ENCODE results near the gene DSC2. TPM values are rescaled to one million over a fixed set of nuclear protein-coding genes. Genes with fewer than 3 reads are reported as not detected.

DSC2 gene
- total RNA-seq, 2 donors from 2014 or later = 58.4 to 72.4 TPM

DNA sequence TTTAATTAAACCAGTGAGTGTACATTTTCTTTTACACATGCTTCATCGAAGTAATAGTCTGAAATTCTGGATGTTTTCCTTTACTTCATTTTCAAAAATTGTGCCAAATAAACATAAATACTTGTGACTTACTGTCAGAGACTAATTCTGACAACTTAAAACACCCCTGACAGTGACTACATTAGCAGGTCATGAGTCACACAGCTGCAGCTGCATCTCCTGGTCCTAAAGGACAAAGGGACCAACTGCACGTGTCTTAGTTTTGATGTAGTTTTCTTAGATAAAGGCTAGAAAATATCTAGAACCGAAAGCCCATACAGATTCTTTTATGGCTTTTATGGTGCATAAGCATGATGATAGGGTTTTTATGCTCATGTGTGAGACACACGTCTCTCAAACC is 30.0 kb downstream of the DSC2 start:
- no peak overlapping the region for H3K4me3 ChIP-seq (ENCODE audit: low read length)
- WGBS, 2 experiments (ENCODE audit: insufficient coverage in 1 of 2, insufficient read length in 1 of 2) = 89 to 95% methylated on average over 4 of the region's 4 CpGs
- no peak overlapping the region for H3K27ac ChIP-seq (ENCODE audit: low read depth, low read length)
- H3K36me3 Mint-ChIP-seq (ENCODE audit: low read depth) = peaks cover 66% of the 10 kb centered on the region
- TF ChIP-seq, protein P1, sequence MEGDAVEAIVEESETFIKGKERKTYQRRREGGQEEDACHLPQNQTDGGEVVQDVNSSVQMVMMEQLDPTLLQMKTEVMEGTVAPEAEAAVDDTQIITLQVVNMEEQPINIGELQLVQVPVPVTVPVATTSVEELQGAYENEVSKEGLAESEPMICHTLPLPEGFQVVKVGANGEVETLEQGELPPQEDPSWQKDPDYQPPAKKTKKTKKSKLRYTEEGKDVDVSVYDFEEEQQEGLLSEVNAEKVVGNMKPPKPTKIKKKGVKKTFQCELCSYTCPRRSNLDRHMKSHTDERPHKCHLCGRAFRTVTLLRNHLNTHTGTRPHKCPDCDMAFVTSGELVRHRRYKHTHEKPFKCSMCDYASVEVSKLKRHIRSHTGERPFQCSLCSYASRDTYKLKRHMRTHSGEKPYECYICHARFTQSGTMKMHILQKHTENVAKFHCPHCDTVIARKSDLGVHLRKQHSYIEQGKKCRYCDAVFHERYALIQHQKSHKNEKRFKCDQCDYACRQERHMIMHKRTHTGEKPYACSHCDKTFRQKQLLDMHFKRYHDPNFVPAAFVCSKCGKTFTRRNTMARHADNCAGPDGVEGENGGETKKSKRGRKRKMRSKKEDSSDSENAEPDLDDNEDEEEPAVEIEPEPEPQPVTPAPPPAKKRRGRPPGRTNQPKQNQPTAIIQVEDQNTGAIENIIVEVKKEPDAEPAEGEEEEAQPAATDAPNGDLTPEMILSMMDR (conservative IDR thresholded peaks at IDR 0.05) = no peak
- H3K36me3 ChIP-seq (ENCODE audit: control insufficient read depth, insufficient read depth, low read length) = peaks cover 91% of the 10 kb centered on the region
- no peak overlapping the region for H3K27ac Mint-ChIP-seq
- H3K4me3 Mint-ChIP-seq = no peak overlapping the region
- no peak for DNase-seq
- no peaks in the 10 kb centered on the region for H3K9me3 Mint-ChIP-seq
- no peaks in the 10 kb centered on the region for H3K27me3 Mint-ChIP-seq (ENCODE audit: insufficient read depth)
- no peak overlapping the region for H3K9ac ChIP-seq (ENCODE audit: extremely low read depth, low read length, poor library complexity, severe bottlenecking)
- H3K4me1 ChIP-seq (ENCODE audit: control insufficient read depth, insufficient read depth, low read length) = no peaks in the 10 kb centered on the region
- H3K27me3 ChIP-seq (ENCODE audit: control insufficient read depth, insufficient read depth, low read length, poor library complexity, severe bottlenecking) = no peaks in the 10 kb centered on the region
- no peaks in the 10 kb centered on the region for H3K4me1 Mint-ChIP-seq
- H3K9me3 ChIP-seq (ENCODE audit: control insufficient read depth, low read length) = no peaks in the 10 kb centered on the region

DNA sequence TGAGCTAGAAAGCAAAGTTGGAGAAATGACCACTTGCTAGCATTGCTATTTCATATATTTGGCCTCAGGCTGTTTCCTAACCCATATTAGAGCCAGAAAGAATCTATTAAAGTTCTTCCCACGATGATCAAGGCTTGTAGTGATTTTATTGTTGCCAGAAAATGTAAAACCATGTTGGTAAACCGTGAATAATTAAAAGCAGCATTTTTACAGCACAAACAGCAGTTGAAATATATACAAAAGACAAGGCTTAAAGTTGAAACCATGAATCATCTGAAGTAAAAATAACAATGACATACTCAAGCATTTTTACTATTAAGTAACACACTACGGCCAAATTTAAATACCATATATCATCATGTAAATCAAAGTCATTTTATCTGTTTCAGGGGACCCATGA is 32.0 kb downstream of the DSC2 start:
- 99 to 100% methylated on average over 1 to 3 of the region's 3 CpGs for WGBS, 2 experiments (ENCODE audit: insufficient coverage in 1 of 2, insufficient read length in 1 of 2)
- Mint-ChIP-seq H3K4me1 (peaks cover 3% of the 10 kb centered on the region), H3K9me3 (no peaks in the 10 kb centered on the region), H3K4me3 (no peak overlapping the region), H3K27me3 (ENCODE audit: insufficient read depth) (no peaks in the 10 kb centered on the region), H3K27ac (no peak overlapping the region), H3K36me3 (ENCODE audit: low read depth) (peaks cover 65% of the 10 kb centered on the region)
- H3K27me3 ChIP-seq (ENCODE audit: control insufficient read depth, insufficient read depth, low read length, poor library complexity, severe bottlenecking) = no peaks in the 10 kb centered on the region
- H3K9me3 ChIP-seq (ENCODE audit: control insufficient read depth, low read length) = no peaks in the 10 kb centered on the region
- no peak overlapping the region for H3K9ac ChIP-seq (ENCODE audit: extremely low read depth, low read length, poor library complexity, severe bottlenecking)
- H3K4me1 ChIP-seq (ENCODE audit: control insufficient read depth, insufficient read depth, low read length) = no peaks in the 10 kb centered on the region
- TF ChIP-seq, protein P1 (conservative IDR thresholded peaks at IDR 0.05) = no peak
- no peak overlapping the region for H3K4me3 ChIP-seq (ENCODE audit: low read length)
- no peak overlapping the region for H3K27ac ChIP-seq (ENCODE audit: low read depth, low read length)
- H3K36me3 ChIP-seq (ENCODE audit: control insufficient read depth, insufficient read depth, low read length) = peaks cover 94% of the 10 kb centered on the region
- no peak for DNase-seq

DNA sequence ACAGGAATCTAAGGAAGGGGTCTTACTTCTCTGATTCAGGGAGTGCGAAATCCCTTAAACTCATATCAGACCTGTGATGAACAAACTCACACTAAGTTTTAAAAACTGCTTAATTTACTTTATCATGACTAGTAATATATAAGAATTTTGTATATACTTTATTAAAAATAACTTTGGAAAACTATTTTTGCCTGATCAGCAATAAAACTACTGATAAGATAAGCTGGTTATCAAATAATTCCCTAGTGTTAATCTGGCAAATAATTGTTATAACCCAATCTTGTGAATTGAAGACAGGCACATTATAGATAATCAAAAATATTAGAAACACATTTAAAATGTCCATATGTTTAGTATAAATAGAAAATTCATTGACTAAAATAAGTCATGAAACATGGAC is 36.0 kb downstream of the DSC2 start:
- no peak overlapping the region for H3K27ac Mint-ChIP-seq
- H3K9ac ChIP-seq (ENCODE audit: extremely low read depth, low read length, poor library complexity, severe bottlenecking) = no peak overlapping the region
- no peak overlapping the region for H3K4me3 ChIP-seq (ENCODE audit: low read length)
- no peaks in the 10 kb centered on the region for H3K9me3 ChIP-seq (ENCODE audit: control insufficient read depth, low read length)
- TF ChIP-seq, protein P1 (conservative IDR thresholded peaks at IDR 0.05) = no peak
- peaks cover 65% of the 10 kb centered on the region for H3K36me3 ChIP-seq (ENCODE audit: control insufficient read depth, insufficient read depth, low read length)
- H3K27me3 Mint-ChIP-seq (ENCODE audit: insufficient read depth) = no peaks in the 10 kb centered on the region
- H3K27ac ChIP-seq (ENCODE audit: low read depth, low read length) = no peak overlapping the region
- H3K4me1 Mint-ChIP-seq = peaks cover 5% of the 10 kb centered on the region
- DNase-seq = no peak
- H3K36me3 Mint-ChIP-seq (ENCODE audit: low read depth) = peaks cover 38% of the 10 kb centered on the region
- WGBS, 2 experiments (ENCODE audit: insufficient coverage in 1 of 2, insufficient read length in 1 of 2) = 100% methylated on average over 1 of the region's 1 CpG; no CpG with 5 or more reads in 1 of the 2 experiments
- no peak overlapping the region for H3K4me3 Mint-ChIP-seq
- H3K4me1 ChIP-seq (ENCODE audit: control insufficient read depth, insufficient read depth, low read length) = no peaks in the 10 kb centered on the region
- no peaks in the 10 kb centered on the region for H3K9me3 Mint-ChIP-seq
- no peaks in the 10 kb centered on the region for H3K27me3 ChIP-seq (ENCODE audit: control insufficient read depth, insufficient read depth, low read length, poor library complexity, severe bottlenecking)

All from endodermal cell (in vitro differentiated cells).